Spinal cord (tissue), 10 donors: ENCODE measurements around the gene CCDC92. TPM values are rescaled to one million over a fixed set of nuclear protein-coding genes. Genes with fewer than 3 reads are reported as not detected.
"Not testable (repeated sequence)": the region's sequence is repeated elsewhere in the genome, so short reads cannot be mapped to it uniquely, and the experiment has no call there.

Experiments used
- DNase-seq, 6 donors: peaks; one replicate each; pipeline versions ENCODE4 v3.0.0 to v3.0.0-alpha.2; 2013 to 2015; ENCODE audit warnings: low spot score in 6 of 6, low read depth in 4 of 6
- H3K27ac ChIP-seq: one replicate; pipeline ENCODE4 v1.5.1; 2013; ENCODE audit warnings: low read depth, low read length, control low read depth
- H3K27me3 ChIP-seq: one replicate; pipeline ENCODE4 v1.6.1; 2013; ENCODE audit warnings: low read length; ENCODE audit not compliant: control insufficient read depth, insufficient read depth
- H3K36me3 ChIP-seq: one replicate; pipeline ENCODE4 v1.6.1; 2013; ENCODE audit warnings: low read length; ENCODE audit not compliant: control insufficient read depth, insufficient read depth
- H3K4me1 ChIP-seq: one replicate; pipeline ENCODE4 v1.6.1; 2013; ENCODE audit warnings: low read length; ENCODE audit not compliant: control insufficient read depth, insufficient read depth
- H3K4me3 ChIP-seq: one replicate; pipeline ENCODE4 v1.5.1; 2013; ENCODE audit warnings: low read depth, low read length, control low read depth
- H3K9me3 ChIP-seq: one replicate; pipeline ENCODE4 v1.6.1; 2013; ENCODE audit warnings: low read length; ENCODE audit not compliant: control insufficient read depth, insufficient read depth
- WGBS: methylation state at CpG from one replicate; pipeline ENCODE4 v1.1.5; 2013; ENCODE audit warnings: missing lambda C conversion rate; ENCODE audit not compliant: insufficient coverage; 5-methylcytosine and 5-hydroxymethylcytosine counted together
- polyA plus RNA-seq, 2 donors: library from polyadenylated mRNA; unstranded; fragments of 120-200 nt; gene quantifications; one replicate each; pipeline ENCODE4 v1.2.1, GENCODE V29; 2013; ENCODE audit not compliant: insufficient read length in 2 of 2
- total RNA-seq, 2 donors: library from RNA; depleted of rRNA in 1 of 2; stranded (reverse); fragments of 120-200 nt in 1 of 2; fragments of >200 nt in 1 of 2; gene quantifications; one replicate each; pipeline versions ENCODE4 v1.2.3 to v1.2.4, GENCODE V29; 2013 to 2014
- donor health status: healthy.

The CCDC92 gene
- total and polyA plus RNA-seq, 4 donors, result 21.7 to 109 (median 65.5) TPM

DNA sequence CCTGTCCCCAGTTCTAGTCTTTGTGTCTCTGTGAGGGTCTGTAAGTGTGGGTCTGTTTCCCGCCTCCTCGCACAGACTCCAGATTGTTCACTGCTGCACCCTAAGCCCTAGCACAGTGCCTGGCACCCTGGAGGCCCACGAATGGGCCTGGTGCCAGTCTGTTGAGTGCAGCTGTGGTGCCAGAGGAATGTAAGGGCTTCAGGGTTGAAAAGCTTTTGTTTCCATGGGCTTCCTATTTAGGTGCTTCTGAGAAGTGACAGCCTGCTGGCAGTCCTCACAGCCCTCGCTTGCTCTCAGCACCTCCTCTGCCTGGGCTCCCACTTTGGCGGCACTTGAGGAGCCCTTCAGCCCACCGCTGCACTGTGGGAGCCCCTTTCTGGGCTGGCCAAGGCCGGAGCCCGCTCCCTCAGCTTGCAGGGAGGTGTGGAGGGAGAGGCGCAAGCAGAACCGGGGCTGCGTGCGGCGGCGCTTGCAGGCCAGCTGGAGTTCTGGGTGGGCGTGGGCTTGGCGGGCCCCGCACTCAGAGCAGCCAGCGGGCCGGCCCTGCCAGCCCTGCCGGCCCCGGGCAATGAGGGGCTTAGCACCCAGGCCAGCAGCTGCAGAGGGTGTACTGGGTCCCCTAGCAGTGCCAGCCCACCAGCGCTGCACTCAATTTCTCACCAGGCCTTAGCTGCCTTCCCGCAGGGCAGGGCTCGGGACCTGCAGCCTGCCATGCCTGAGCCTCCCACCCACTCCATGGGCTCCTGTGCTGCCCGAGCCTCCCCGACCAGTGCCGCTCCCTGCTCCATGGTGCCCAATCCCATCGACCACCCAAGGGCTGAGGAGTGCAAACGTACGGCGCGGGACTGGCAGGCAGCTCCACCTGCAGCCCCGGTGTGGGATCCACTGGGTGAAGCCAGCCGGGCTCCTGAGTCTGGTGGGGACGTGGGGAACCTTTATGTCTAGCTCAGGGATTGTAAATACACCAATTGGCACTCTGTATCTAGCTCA, 25.8 kb downstream of the CCDC92 start:
- H3K27me3 ChIP-seq, H3K27ac ChIP-seq, DNase-seq, H3K4me3 ChIP-seq, H3K9me3 ChIP-seq: not testable (repeated sequence)
- 92% methylated on average over 28 of the region's 35 CpGs for WGBS
- H3K36me3 ChIP-seq, result peaks cover 40% of the 10 kb centered on the region
- peaks cover 65% of the 10 kb centered on the region for H3K4me1 ChIP-seq

DNA sequence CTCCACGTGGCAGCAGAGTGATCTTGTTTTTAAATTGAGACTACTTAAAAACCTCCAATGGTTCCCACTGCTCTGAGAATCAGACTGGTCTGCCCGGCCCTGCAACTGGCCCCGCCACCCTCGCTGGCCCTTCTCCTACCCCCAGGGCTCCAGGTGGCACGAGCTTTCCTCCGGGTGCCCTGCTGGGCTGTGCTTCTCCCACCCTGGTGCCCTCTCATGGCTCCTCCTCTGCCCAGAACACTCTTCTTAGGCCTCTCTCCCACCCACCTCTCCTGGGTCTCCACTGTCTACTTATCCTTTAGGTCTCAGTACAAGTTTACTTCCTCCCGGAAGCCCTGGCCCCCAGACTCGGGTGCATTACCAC, 26.5 kb downstream of the CCDC92 start:
- Histone ChIP-seq H3K36me3 (peaks cover 47% of the 10 kb centered on the region), H3K4me1 (peaks cover 62% of the 10 kb centered on the region), H3K4me3 (no peak overlapping the region), H3K9me3 (no peaks in the 10 kb centered on the region), H3K27ac (no peak overlapping the region), H3K27me3 (no peaks in the 10 kb centered on the region)
- 76% methylated on average over 7 of the region's 8 CpGs for WGBS
- DNase-seq, result no peak

DNA sequence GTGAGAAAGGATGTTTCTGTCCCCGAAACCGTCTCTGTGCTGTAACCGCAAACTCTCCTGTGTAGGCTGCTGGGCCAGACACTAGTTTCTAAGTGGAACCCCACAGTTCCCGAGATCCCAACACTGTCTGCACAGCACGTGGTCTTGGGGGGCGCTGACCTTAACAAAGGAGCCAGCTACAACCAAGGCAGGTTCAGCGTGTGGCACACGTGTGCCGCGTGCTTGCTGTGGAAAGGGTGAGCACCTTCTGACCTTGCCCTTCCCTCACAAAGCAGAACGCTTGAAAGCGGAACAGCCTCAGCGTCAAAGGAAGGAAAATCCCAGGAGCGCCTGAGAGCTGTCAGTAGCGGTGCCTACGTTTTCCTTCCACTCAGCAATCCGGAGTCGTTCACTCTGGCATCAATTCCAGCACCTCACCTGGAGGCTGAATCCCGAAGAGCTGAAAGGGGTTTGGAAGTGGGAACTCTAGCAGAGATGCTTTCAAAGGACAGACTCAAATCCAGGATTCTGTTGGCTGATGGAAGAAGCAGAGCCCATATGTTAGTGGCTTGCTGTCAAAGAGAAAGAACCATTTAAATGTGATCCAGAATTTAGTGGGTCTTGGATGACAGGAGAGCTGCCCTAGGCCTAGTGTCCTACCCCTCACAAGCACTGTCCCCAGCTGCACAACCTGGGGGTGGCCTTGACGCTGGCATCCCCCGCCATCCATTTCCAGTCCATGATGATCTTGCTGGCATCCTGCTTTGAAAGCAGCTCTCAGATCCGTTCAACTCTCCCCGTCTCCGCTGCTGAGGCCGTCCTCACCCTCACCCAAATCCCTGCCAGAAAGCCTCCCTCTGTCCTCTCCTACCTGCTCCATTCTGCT, 27.1 kb downstream of the CCDC92 start:
- no peaks in the 10 kb centered on the region for H3K9me3 ChIP-seq
- peaks cover 57% of the 10 kb centered on the region for H3K4me1 ChIP-seq
- H3K4me3 ChIP-seq, result no peak overlapping the region
- H3K36me3 ChIP-seq, result peaks cover 50% of the 10 kb centered on the region
- DNase-seq, result peak in 2 of 6 donors; percentile 16 to 70
- WGBS, result 53% methylated on average over 19 of the region's 25 CpGs
- no peaks in the 10 kb centered on the region for H3K27me3 ChIP-seq
- no peak overlapping the region for H3K27ac ChIP-seq

DNA sequence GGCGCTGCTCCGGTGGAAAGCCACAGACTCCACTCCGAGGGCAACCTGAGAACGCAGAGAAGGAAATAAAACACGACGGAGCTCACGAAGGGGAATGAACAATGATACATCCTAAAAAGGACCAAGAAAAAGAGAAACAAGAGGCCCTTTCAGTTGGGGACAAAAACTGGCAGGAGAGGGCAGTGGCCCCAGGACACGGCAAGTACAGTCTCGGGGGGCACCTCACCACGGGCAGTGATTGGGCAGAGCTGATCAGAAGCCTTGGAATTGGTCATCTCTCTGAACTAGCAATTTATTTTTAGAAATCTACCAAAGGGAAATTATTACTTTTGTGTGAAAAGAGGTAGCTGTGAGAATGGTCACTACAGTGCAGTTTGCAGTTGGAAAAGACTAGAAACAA, 27.9 kb downstream of the CCDC92 start:
- Histone ChIP-seq H3K27ac (no peak overlapping the region), H3K4me1 (peaks cover 49% of the 10 kb centered on the region), H3K4me3 (no peak overlapping the region), H3K9me3 (no peaks in the 10 kb centered on the region), H3K36me3 (peaks cover 58% of the 10 kb centered on the region), H3K27me3 (no peaks in the 10 kb centered on the region)
- 69% methylated on average over 7 of the region's 10 CpGs for WGBS
- no peak for DNase-seq

DNA sequence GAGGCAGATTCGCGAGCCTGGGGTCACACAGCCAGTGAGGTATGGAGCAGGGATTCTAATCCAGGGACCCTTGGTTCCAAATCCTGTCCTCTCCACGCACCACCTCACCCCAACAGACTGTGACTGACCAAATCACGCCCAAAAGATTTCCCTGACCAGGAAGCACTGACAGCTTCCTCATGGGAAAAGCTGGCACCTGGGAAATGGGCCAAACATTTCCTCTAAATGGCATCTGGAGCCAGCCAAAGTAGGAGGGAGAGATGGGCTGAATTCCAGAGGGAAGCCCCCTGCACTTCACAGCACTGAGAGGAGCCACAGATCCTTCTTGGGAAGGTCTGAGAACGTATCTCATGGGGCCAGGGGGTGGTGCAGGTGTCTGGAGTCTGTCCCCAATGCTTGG, 28.8 kb downstream of the CCDC92 start:
- H3K4me3 ChIP-seq, result no peak overlapping the region
- H3K4me1 ChIP-seq, result peaks cover 40% of the 10 kb centered on the region
- H3K27ac ChIP-seq, result no peak overlapping the region
- WGBS, result no CpG with 5 or more reads among the region's 5 CpGs
- H3K27me3 ChIP-seq, result no peaks in the 10 kb centered on the region
- DNase-seq, result peak in 2 of 6 donors; percentile 48 to 90
- H3K9me3 ChIP-seq, result no peaks in the 10 kb centered on the region
- peaks cover 65% of the 10 kb centered on the region for H3K36me3 ChIP-seq

DNA sequence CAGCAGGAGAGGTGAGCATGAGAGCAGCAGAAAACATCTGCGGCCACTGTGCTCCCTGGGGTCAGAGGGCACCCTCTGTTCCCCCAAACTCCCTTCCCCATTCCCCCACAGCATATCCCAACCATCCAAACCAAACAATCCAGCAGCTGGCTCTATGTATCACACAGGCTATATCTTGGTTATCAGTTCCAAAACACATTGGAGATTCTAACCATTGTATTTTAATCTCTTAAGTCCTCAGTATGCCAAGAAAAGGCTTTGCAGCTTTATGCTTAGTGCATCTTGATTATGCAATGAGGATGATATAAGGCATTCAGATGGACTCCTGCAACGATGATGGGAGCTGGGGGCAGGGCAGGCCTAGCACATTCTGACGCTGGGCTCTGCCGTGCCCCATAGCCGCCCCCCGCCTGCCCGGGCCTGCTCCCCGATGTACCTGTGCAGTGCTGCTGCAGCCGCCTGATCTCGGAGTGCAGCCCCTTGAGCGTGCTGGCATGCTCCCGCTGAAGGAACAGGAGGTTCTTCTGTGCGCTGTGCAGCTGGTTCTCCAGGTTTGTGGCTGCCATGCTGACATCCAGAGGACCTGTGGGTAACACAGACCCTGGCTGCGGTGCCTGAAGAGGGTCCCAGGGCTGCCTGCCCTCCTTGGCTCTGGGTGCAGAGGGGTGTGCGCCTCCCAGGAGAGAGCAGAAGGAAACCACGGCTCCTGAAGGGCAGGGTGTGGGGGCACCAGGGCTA, 29.6 kb downstream of the CCDC92 start:
- Histone ChIP-seq H3K36me3 (peaks cover 73% of the 10 kb centered on the region), H3K27me3 (no peaks in the 10 kb centered on the region), H3K4me3 (no peak overlapping the region), H3K9me3 (no peaks in the 10 kb centered on the region), H3K4me1 (peaks cover 34% of the 10 kb centered on the region), H3K27ac (no peak overlapping the region)
- no peak for DNase-seq
- 91% methylated on average over 16 of the region's 16 CpGs for WGBS

DNA sequence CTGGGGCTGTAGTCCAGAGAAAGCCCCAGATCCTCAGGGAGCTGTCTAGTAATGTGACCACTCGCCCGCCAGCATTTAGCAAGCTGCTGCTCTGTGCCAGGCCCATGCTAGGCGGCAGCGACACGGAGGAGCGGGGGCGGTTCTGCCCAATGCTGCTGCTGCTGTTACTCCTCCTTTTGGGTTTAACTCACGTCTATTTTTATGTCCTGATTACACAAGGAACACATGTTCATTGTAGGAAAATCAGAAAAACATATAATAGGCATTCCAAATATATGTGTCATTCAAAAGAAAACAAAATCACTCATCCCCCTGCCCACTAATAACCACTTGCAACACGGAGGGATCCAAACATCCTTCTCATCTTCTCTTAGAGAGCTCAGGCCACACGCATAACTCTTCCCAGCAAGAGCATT, 30.4 kb downstream of the CCDC92 start:
- H3K9me3 ChIP-seq, result no peaks in the 10 kb centered on the region
- DNase-seq, result no peak
- no peak overlapping the region for H3K4me3 ChIP-seq
- WGBS, result 86% methylated on average over 7 of the region's 10 CpGs
- H3K27me3 ChIP-seq, result no peaks in the 10 kb centered on the region
- H3K27ac ChIP-seq, result no peak overlapping the region
- H3K4me1 ChIP-seq, result peaks cover 29% of the 10 kb centered on the region
- peaks cover 79% of the 10 kb centered on the region for H3K36me3 ChIP-seq

DNA sequence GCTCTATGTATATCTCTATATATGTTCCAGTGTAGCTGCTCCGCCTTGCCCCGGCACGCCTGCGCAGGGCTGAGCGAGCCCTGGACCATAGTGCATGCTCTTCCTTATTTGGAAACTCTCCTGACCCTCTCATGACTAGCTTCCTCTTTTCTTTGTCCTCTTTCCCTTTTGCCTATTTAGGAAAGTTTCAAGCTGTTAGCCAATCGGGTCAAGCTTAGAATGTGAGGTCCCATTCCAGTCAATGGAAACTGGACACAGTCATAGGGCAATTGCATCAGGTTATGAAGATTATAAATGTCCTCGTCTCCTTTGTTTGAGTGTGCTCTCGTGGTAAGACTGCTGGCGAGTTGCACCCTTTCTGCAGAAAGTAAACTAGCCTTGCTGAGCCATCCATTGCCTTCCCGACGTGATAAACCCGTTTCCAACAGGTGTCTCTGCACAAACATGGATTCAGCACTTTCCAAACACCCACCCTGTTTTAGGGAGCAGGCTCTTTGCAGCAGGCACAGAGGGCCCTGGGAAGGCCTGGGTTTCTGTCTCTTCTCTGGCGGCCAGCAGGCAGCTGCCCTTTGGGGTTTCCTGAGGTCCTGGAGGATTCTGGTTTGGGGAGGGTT, 30.9 kb downstream of the CCDC92 start:
- Histone ChIP-seq H3K4me3 (no peak overlapping the region), H3K27me3 (no peaks in the 10 kb centered on the region), H3K36me3 (peaks cover 82% of the 10 kb centered on the region), H3K9me3 (no peaks in the 10 kb centered on the region), H3K4me1 (peaks cover 29% of the 10 kb centered on the region), H3K27ac (no peak overlapping the region)
- WGBS, result 95% methylated on average over 11 of the region's 13 CpGs
- no peak for DNase-seq

DNA sequence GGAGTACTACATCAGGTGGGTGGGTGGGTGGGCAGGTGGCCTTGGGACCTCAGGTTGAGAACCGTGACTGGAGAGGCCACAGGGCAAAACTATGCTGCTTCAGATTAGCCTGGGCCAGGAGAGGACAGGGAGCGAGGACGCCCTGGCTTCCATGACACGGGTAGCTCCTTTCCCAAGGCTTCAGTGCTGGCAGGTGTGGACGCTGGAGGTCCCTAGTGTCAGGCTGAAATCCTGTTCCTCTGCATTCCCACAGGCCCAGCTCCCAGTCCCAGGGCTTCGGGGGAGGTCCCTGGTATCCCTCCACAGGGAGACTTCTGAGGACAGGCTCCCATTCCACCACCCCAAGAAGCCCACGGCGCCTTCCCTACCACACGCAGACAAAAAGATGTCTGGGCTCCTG, 31.6 kb downstream of the CCDC92 start:
- no peak overlapping the region for H3K4me3 ChIP-seq
- H3K27ac ChIP-seq, result no peak overlapping the region
- H3K27me3 ChIP-seq, result no peaks in the 10 kb centered on the region
- peaks cover 87% of the 10 kb centered on the region for H3K36me3 ChIP-seq
- peaks cover 22% of the 10 kb centered on the region for H3K4me1 ChIP-seq
- no peak for DNase-seq
- no peaks in the 10 kb centered on the region for H3K9me3 ChIP-seq
- 95% methylated on average over 6 of the region's 9 CpGs for WGBS
